ENCODE results near the gene TSSC4. TPM values are rescaled to one million over a fixed set of nuclear protein-coding genes. Genes with fewer than 3 reads are reported as not detected.

Gene TSSC4
- total RNA-seq, 1 donor from 2014 or later: 38.8 TPM

DNA sequence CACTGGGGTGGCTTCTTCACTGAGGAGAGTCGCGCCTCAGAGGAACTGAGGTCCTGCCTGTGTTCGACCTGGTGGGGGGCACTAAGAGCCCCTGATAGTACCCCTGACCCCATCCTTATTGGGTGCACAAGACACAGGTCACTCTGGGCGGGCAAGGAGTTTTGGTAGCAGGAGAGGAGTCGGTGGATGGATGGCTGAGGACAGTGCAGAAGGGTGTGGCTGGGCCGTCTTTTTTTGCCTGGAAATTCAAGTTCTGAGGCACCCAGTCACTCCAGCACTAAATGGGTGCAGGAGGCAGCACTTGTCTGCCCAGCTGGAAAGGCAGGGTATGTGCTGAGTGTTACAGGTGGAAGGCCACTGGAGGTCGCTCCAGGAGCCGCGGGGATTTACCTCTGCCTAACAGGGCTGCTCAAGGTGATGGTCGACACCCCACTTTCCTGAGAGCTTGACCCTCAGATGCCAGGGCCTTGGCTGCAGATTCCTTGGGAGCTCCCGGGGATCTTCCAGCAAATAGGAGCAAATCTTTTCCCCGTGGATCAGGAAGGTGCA is 960 bp downstream of the TSSC4 start:
- no peak for ATAC-seq
- H3K27me3 ChIP-seq (ENCODE audit: low read depth): no peaks in the 10 kb centered on the region
- intact Hi-C loops (cut with DNase I): no loop called here
- no peak for DNase-seq
- peak overlapping the region; percentile 92 for H3K27ac ChIP-seq
- peaks cover 28% of the 10 kb centered on the region for H3K4me1 ChIP-seq
- H3K4me3 ChIP-seq: peak overlapping the region; percentile 98
- H3K9me3 ChIP-seq: no peaks in the 10 kb centered on the region
- TF ChIP-seq, protein P1, sequence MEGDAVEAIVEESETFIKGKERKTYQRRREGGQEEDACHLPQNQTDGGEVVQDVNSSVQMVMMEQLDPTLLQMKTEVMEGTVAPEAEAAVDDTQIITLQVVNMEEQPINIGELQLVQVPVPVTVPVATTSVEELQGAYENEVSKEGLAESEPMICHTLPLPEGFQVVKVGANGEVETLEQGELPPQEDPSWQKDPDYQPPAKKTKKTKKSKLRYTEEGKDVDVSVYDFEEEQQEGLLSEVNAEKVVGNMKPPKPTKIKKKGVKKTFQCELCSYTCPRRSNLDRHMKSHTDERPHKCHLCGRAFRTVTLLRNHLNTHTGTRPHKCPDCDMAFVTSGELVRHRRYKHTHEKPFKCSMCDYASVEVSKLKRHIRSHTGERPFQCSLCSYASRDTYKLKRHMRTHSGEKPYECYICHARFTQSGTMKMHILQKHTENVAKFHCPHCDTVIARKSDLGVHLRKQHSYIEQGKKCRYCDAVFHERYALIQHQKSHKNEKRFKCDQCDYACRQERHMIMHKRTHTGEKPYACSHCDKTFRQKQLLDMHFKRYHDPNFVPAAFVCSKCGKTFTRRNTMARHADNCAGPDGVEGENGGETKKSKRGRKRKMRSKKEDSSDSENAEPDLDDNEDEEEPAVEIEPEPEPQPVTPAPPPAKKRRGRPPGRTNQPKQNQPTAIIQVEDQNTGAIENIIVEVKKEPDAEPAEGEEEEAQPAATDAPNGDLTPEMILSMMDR (IDR thresholded peaks at IDR 0.05): no peak
- H3K36me3 ChIP-seq: peaks cover 46% of the 10 kb centered on the region

- H3K4me3 ChIP-seq: peak overlapping the region; percentile 98
Observed at GRCh38 chr11:2402106-2402505, 1.6 kb downstream of the TSSC4 start.

GRCh38 chr11:2402890-2403645 is 2.5 kb downstream of the TSSC4 start:
- Histone ChIP-seq H3K4me3 (no peak overlapping the region), H3K4me1 (peaks cover 28% of the 10 kb centered on the region), H3K27me3 (ENCODE audit: low read depth) (no peaks in the 10 kb centered on the region), H3K36me3 (peaks cover 30% of the 10 kb centered on the region), H3K9me3 (no peaks in the 10 kb centered on the region), H3K27ac (no peak overlapping the region)
- intact Hi-C loops (cut with DNase I): no loop called here
- TF ChIP-seq, protein P1 (IDR thresholded peaks at IDR 0.05): no peak
- ATAC-seq: no peak
- DNase-seq: no peak

More at GRCh38 chr11:2402106-2402505, 1.6 kb downstream of the TSSC4 start:
- no peaks in the 10 kb centered on the region for H3K27me3 ChIP-seq (ENCODE audit: low read depth)
- TF ChIP-seq, protein P1 (IDR thresholded peaks at IDR 0.05): no peak
- intact Hi-C loops (cut with DNase I): no loop called here
- no peak for ATAC-seq
- peaks cover 40% of the 10 kb centered on the region for H3K36me3 ChIP-seq
- no peaks in the 10 kb centered on the region for H3K9me3 ChIP-seq
- peaks cover 28% of the 10 kb centered on the region for H3K4me1 ChIP-seq
- no peak for DNase-seq
- no peak overlapping the region for H3K27ac ChIP-seq

DNA sequence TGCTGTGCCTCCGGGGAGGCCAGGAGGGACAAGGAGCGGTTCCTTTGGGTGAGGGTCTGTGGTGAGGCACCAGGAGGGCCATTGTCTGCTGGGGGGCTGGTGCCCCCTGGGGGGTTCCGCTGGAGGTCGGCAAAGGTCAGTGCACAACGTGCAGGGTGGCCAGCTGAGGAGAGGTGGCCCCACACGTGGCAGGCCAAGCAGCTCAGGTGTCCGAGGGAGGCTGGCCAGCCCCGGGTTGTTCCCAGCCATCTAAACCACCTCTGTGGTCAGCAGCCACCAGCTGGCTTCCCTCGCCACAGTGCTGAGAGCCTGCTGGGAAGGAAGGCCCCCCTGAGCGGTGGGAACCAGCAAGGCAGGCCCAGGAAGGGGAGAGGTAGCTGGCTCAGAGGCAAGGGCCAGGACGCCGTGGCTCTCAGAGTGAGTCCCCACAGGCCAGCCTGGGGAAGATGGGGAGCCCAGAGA is 4.2 kb downstream of the TSSC4 start:
- Histone ChIP-seq H3K27ac (no peak overlapping the region), H3K27me3 (ENCODE audit: low read depth) (peaks cover under 1% of the 10 kb centered on the region), H3K36me3 (peaks cover 25% of the 10 kb centered on the region), H3K4me1 (peaks cover 17% of the 10 kb centered on the region), H3K4me3 (no peak overlapping the region), H3K9me3 (no peaks in the 10 kb centered on the region)
- TF ChIP-seq, protein P1 (IDR thresholded peaks at IDR 0.05): no peak
- intact Hi-C loops (cut with DNase I): no loop called here
- ATAC-seq (no peak), DNase-seq (no peak)

DNA sequence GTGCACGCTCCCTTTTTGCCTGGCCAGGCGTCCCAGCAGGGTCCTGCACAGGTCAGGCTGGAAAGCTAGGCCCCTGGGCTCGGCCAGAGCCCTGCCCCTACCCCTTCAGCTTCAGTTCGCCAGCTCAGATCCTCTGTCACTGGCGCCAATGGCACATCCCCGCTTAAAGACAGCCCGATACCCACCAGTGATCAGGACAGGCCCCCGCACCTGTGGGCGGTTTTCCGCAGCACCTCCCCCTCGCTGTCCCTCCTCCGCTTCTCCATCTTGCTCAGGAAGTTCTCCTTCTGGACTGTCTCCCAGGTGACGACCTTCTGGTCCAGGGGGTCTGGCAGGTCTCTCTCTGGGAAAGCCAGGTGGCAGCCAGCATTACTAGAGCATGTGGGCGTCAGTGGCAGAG is 5.9 kb downstream of the TSSC4 start:
- Histone ChIP-seq H3K27me3 (ENCODE audit: low read depth) (peaks cover 7% of the 10 kb centered on the region), H3K27ac (no peak overlapping the region), H3K4me1 (peaks cover 11% of the 10 kb centered on the region), H3K4me3 (no peak overlapping the region), H3K9me3 (no peaks in the 10 kb centered on the region), H3K36me3 (peaks cover 25% of the 10 kb centered on the region)
- TF ChIP-seq, protein P1 (IDR thresholded peaks at IDR 0.05): no peak
- DNase-seq (no peak), ATAC-seq (no peak)
- intact Hi-C loops (cut with DNase I): no loop called here

Measured in lower lobe of right lung (tissue), 2 donors.